IMR-90 (cell line): ENCODE data around the gene SLC3A2. TPM values are rescaled to one million over a fixed set of nuclear protein-coding genes. Genes with fewer than 3 reads are reported as not detected.

Experiments used
- ATAC-seq: fragments of 200-7000 bp; cut with Tn5 transposase; 2 replicates; pipeline ENCODE4 v1.9.1; 2020; ENCODE audit warnings: low read depth, mild to moderate bottlenecking, moderate library complexity
- BruUV-seq: library from RNA; stranded (reverse); fragments of 400-500 nt; replicated peaks from 2 replicates; lab custom pipeline; 2021; lab: Mats Ljungman, UMichigan
- CTCF ChIA-PET: fragments of 300-600 bp; formaldehyde crosslinking; extraction: SDS; loops from one replicate; lab custom pipeline; 2021; ENCODE audit warnings: antibody characterized with exemption; lab: Yijun Ruan, JAX
- POLR2A ChIA-PET: fragments of 300-600 bp; sonication (Branson Sonifier 250); formaldehyde crosslinking; loops from one replicate; lab custom pipeline; 2022; ENCODE audit warnings: antibody characterized with exemption; ENCODE audit not compliant: unreplicated experiment; lab: Charles Lee
- DNase-seq: peaks from one replicate; pipeline ENCODE4 v3.0.0; 2013
- H2AFZ ChIP-seq: replicated peaks from 2 replicates; pipeline ENCODE3; 2013; ENCODE audit warnings: low read length, mild to moderate bottlenecking; ENCODE audit not compliant: poor library complexity
- H2AK5ac ChIP-seq: 2 replicates; pipeline ENCODE4 v1.6.1; 2013; ENCODE audit warnings: low read depth, low read length, inconsistent platforms
- H2AK9ac ChIP-seq: replicated peaks from 2 replicates; pipeline ENCODE3; 2013; ENCODE audit warnings: mild to moderate bottlenecking, low read depth, low read length, moderate library complexity; ENCODE audit not compliant: poor library complexity
- H2BK120ac ChIP-seq: 2 replicates; pipeline ENCODE4 v1.6.1; 2013; ENCODE audit warnings: low read depth, low read length, inconsistent platforms
- H2BK15ac ChIP-seq: 3 replicates; pipeline ENCODE4 v1.6.1; 2013; ENCODE audit warnings: low read depth, low read length, inconsistent platforms
- H2BK20ac ChIP-seq: 2 replicates; pipeline ENCODE4 v1.6.1; 2013; ENCODE audit warnings: low read depth, mild to moderate bottlenecking, inconsistent platforms, low read length, moderate library complexity
- H2BK5ac ChIP-seq: 2 replicates; pipeline ENCODE4 v1.6.1; 2013; ENCODE audit warnings: mild to moderate bottlenecking, low read depth, low read length, inconsistent platforms; ENCODE audit not compliant: poor library complexity, severe bottlenecking
- H3K14ac ChIP-seq: replicated peaks from 2 replicates; pipeline ENCODE4 v1.6.1; 2013; ENCODE audit warnings: low read depth, low read length, inconsistent platforms
- H3K18ac ChIP-seq: 2 replicates; pipeline ENCODE4 v1.6.1; 2013; ENCODE audit warnings: low read depth, low read length, control low read depth
- H3K23ac ChIP-seq: 2 replicates; pipeline ENCODE4 v1.6.1; 2013; ENCODE audit warnings: low read depth, low read length, inconsistent platforms
- H3K27ac ChIP-seq: 2 replicates; pipeline ENCODE4 v1.5.1; 2013; ENCODE audit warnings: mild to moderate bottlenecking, control low read depth, low read length; ENCODE audit not compliant: insufficient read depth
- H3K27me3 ChIP-seq: 2 replicates; pipeline ENCODE4 v1.6.1; 2013; ENCODE audit warnings: low read length; ENCODE audit not compliant: control insufficient read depth, insufficient read depth
- H3K36me3 ChIP-seq: 2 replicates; pipeline ENCODE4 v1.6.1; 2013; ENCODE audit warnings: low read length, mixed read lengths; ENCODE audit not compliant: control insufficient read depth, insufficient read depth
- H3K4ac ChIP-seq: 2 replicates; pipeline ENCODE4 v1.6.1; 2013; ENCODE audit warnings: low read depth, low read length, inconsistent platforms
- H3K4me1 ChIP-seq: 2 replicates; pipeline ENCODE4 v1.6.1; 2013; ENCODE audit warnings: low read length, mixed read lengths; ENCODE audit not compliant: control insufficient read depth, insufficient read depth
- H3K4me2 ChIP-seq: 2 replicates; pipeline ENCODE4 v1.6.1; 2013; ENCODE audit warnings: low read depth, mild to moderate bottlenecking, control low read depth, low read length, moderate library complexity
- H3K4me3 ChIP-seq: 2 replicates; pipeline ENCODE4 v1.5.1; 2013; ENCODE audit warnings: low read depth, mild to moderate bottlenecking, control low read depth, low read length, moderate library complexity; ENCODE audit not compliant: insufficient read depth
- H3K56ac ChIP-seq: 2 replicates; pipeline ENCODE4 v1.6.1; 2013; ENCODE audit warnings: low read length, inconsistent platforms; ENCODE audit not compliant: insufficient read depth; ENCODE audit errors: extremely low read depth
- H3K79me1 ChIP-seq, 2 experiments: 2 replicates each; pipeline ENCODE4 v1.6.1; 2013; ENCODE audit warnings: low read length in 2 of 2, inconsistent platforms in 1 of 2, low read depth in 1 of 2
- H3K9ac ChIP-seq: 2 replicates; pipeline ENCODE4 v1.6.1; 2013; ENCODE audit warnings: low read depth, low read length, control low read depth
- H3K9me1 ChIP-seq: 2 replicates; pipeline ENCODE4 v1.6.1; 2013; ENCODE audit warnings: low read length, inconsistent platforms; ENCODE audit not compliant: insufficient read depth
- H3K9me3 ChIP-seq: 2 replicates; pipeline ENCODE4 v1.6.1; 2013; ENCODE audit warnings: low read length; ENCODE audit not compliant: control insufficient read depth, insufficient read depth
- H4K20me1 ChIP-seq: 2 replicates; pipeline ENCODE4 v1.6.1; 2013; ENCODE audit warnings: low read length, inconsistent platforms; ENCODE audit not compliant: insufficient read depth
- H4K5ac ChIP-seq: 2 replicates; pipeline ENCODE4 v1.6.1; 2013; ENCODE audit warnings: mild to moderate bottlenecking, low read depth, low read length, control low read depth
- H4K8ac ChIP-seq, 2 experiments: 2 replicates each; pipeline ENCODE4 v1.6.1; 2013; ENCODE audit warnings: low read depth in 2 of 2, low read length in 2 of 2, control low read depth in 1 of 2, inconsistent platforms in 1 of 2
- H4K91ac ChIP-seq: 2 replicates; pipeline ENCODE4 v1.6.1; 2013; ENCODE audit warnings: low read depth, low read length, inconsistent platforms; ENCODE audit not compliant: insufficient read depth
- BHLHE40 ChIP-seq: fragments of 150-350 bp; IDR thresholded peaks from 2 replicates; pipeline ENCODE4 v1.6.1; 2016; ENCODE audit warnings: mild to moderate bottlenecking, low read depth, low read length
- CEBPB ChIP-seq: IDR thresholded peaks from 2 replicates; pipeline ENCODE4 v1.6.1; 2012; ENCODE audit warnings: low read depth, low read length, improper control_type of control experiment
- CHD1 ChIP-seq: IDR thresholded peaks from 2 replicates; pipeline ENCODE4 v1.6.1; 2012; ENCODE audit warnings: low read depth, low read length, improper control_type of control experiment
- ELK1 ChIP-seq: fragments of 150-350 bp; IDR thresholded peaks from 2 replicates; pipeline ENCODE4 v1.6.1; 2016; ENCODE audit warnings: low read depth, mild to moderate bottlenecking, low read length, moderate library complexity, borderline replicate concordance
- MAFK ChIP-seq: IDR thresholded peaks from 2 replicates; pipeline ENCODE4 v1.6.1; 2012; ENCODE audit warnings: low read depth, low read length, improper control_type of control experiment
- MAZ ChIP-seq: IDR thresholded peaks from 2 replicates; pipeline ENCODE4 v1.6.1; 2012; ENCODE audit warnings: low read depth, mild to moderate bottlenecking, low read length, improper control_type of control experiment, moderate library complexity, borderline replicate concordance
- MXI1 ChIP-seq: IDR thresholded peaks from 2 replicates; pipeline ENCODE4 v1.6.1; 2012; ENCODE audit warnings: low read depth, mild to moderate bottlenecking, low read length, moderate library complexity, borderline replicate concordance
- NFE2L2 ChIP-seq: fragments of 150-350 bp; IDR thresholded peaks from 2 replicates; pipeline ENCODE4 v1.6.1; 2016; ENCODE audit warnings: low read depth, mild to moderate bottlenecking, low read length
- POLR2A ChIP-seq: IDR thresholded peaks from 2 replicates; pipeline ENCODE4 v1.6.1; 2012; ENCODE audit warnings: mild to moderate bottlenecking, low read depth, low read length
- RAD21 ChIP-seq: IDR thresholded peaks from 2 replicates; pipeline ENCODE4 v1.6.1; 2012; ENCODE audit warnings: low read length, improper control_type of control experiment
- RCOR1 ChIP-seq: IDR thresholded peaks from 2 replicates; pipeline ENCODE4 v1.6.1; 2012; ENCODE audit warnings: mild to moderate bottlenecking, low read length, improper control_type of control experiment; ENCODE audit not compliant: insufficient replicate concordance
- RFX5 ChIP-seq: IDR thresholded peaks from 2 replicates; pipeline ENCODE4 v1.8.0; 2012; ENCODE audit warnings: low read depth, mild to moderate bottlenecking, low read length, moderate library complexity
- SMC3 ChIP-seq: fragments of 150-350 bp; IDR thresholded peaks from 2 replicates; pipeline ENCODE4 v1.6.1; 2016; ENCODE audit warnings: low read depth, mild to moderate bottlenecking, antibody characterized with exemption, low read length, moderate library complexity
- USF2 ChIP-seq: fragments of 150-350 bp; IDR thresholded peaks from 2 replicates; pipeline ENCODE4 v1.6.1; 2017; ENCODE audit warnings: mild to moderate bottlenecking, antibody characterized with exemption, low read length, low read depth
- WGBS, 2 experiments: methylation state at CpG; one replicate each; pipeline versions ENCODE4 v1.1.5 to v1.1.7; 2013; ENCODE audit warnings: missing lambda C conversion rate in 2 of 2; ENCODE audit not compliant: insufficient read length in 1 of 2; ENCODE audit errors: extremely low coverage in 2 of 2; 5-methylcytosine and 5-hydroxymethylcytosine counted together
- dilution Hi-C: fragments of 300-500 bp; cut with HindIII; formaldehyde crosslinking; loops from one replicate; pipeline ENCODE4 v1.14.3; 2018; ENCODE audit warnings: low sequenced_read_pairs; ENCODE audit not compliant: unreplicated experiment
- in situ Hi-C: fragments of 300-500 bp; cut with MboI; formaldehyde crosslinking; loops from 3 replicates; pipeline ENCODE4 v1.14.3; 2019; ENCODE audit warnings: low sequenced_read_pairs, inconsistent platforms, mixed read lengths
- intact Hi-C: fragments of 100-400 bp; cut with micrococcal nuclease; formaldehyde crosslinking; loops from 2 replicates; pipeline ENCODE4 v1.10.0; 2022
- polyA plus RNA-seq, 3 experiments: library from polyadenylated mRNA; depleted of rRNA; stranded (reverse); fragments of >200 nt; gene quantifications; 2 replicates each; pipeline ENCODE4 v1.2.3, GENCODE V29; 2012; ENCODE audit warnings: low replicate concordance in 1 of 3
- total RNA-seq: library from RNA; depleted of rRNA; stranded (reverse); fragments of >200 nt; gene quantifications from 2 replicates; pipeline ENCODE4 v1.2.3, GENCODE V29; 2012

Gene SLC3A2
- total and polyA plus RNA-seq, 2 of the 4 experiments (the other 2 are of a cell fraction), result 140 to 239 TPM

GRCh38 chr11:62909107-62909894 is 28.6 kb downstream of the SLC3A2 start:
- Histone ChIP-seq H3K4me1 (no peaks in the 10 kb centered on the region), H3K9me1 (no peaks in the 10 kb centered on the region), H2BK5ac (no peak overlapping the region), H4K20me1 (no peaks in the 10 kb centered on the region), H2BK15ac (no peak overlapping the region), H3K4ac (no peak overlapping the region), H3K23ac (no peak overlapping the region), H3K27me3 (peaks cover 7% of the 10 kb centered on the region; the same call in 1 of the 2 replicates), H4K5ac (no peak overlapping the region), H3K9me3 (no peaks in the 10 kb centered on the region), H3K27ac (no peak overlapping the region), H3K4me3 (no peak overlapping the region), H2BK120ac (no peak overlapping the region), H2AK5ac (no peak overlapping the region), H2AFZ (peak overlapping the region; percentile 82), H4K91ac (no peak overlapping the region), H3K4me2 (no peak overlapping the region), H4K8ac (no peak overlapping the region), H2AK9ac (peak overlapping the region; percentile 79), H3K79me1 (no peaks in the 10 kb centered on the region), H3K36me3 (no peaks in the 10 kb centered on the region), H3K56ac (no peak overlapping the region), H3K14ac (no peak overlapping the region), H2BK20ac (no peak overlapping the region), H3K9ac (no peak overlapping the region), H3K18ac (no peak overlapping the region)
- no TSS peak for BruUV-seq
- dilution Hi-C loops (no loop called here), intact Hi-C loops (loop anchor here (1.0 kb wide), 1 partner anchor 115 kb away; no protein-coding TSS in a partner anchor), in situ Hi-C loops (loop anchor here (5.0 to 10.0 kb wide), 2 partner anchors 113 to 296 kb away; no protein-coding TSS in a partner anchor)
- ChIA-PET POLR2A (no interaction called here), CTCF (interaction anchor here (0.7 to 1.2 kb wide), 3 partner anchors 12 to 115 kb away, joined by 3 to 7 read pairs (median 3); partner anchors contain the start of gene CHRM1)
- 63% methylated on average over 14 of the region's 24 CpGs; no CpG with 5 or more reads in 1 of the 2 experiments for WGBS, 2 experiments
- DNase-seq (peak; percentile 73), ATAC-seq (peak; percentile 70)
- TF ChIP-seq NFE2L2, result no peak
- TF ChIP-seq USF2, result no peak
- TF ChIP-seq MAZ, result 0 out of 2 replicates have a peak, but pooled peaks have one; percentile 17
- TF ChIP-seq BHLHE40, result no peak
- TF ChIP-seq CEBPB, result no peak
- no peak for TF ChIP-seq MXI1
- TF ChIP-seq POLR2A, result no peak
- no peak for TF ChIP-seq MAFK
- peak; percentile 66 for TF ChIP-seq RAD21
- no peak for TF ChIP-seq ELK1
- no peak for TF ChIP-seq RFX5
- no peak for TF ChIP-seq CHD1
- peak; percentile 62 for TF ChIP-seq SMC3
- TF ChIP-seq RCOR1, result no peak
